ENCODE data around the gene MRPL48. TPM values are rescaled to one million over a fixed set of nuclear protein-coding genes. Genes with fewer than 3 reads are reported as not detected.

MRPL48 gene
- total RNA-seq, 1 donor from 2014 or later, result 35.6 TPM

DNA sequence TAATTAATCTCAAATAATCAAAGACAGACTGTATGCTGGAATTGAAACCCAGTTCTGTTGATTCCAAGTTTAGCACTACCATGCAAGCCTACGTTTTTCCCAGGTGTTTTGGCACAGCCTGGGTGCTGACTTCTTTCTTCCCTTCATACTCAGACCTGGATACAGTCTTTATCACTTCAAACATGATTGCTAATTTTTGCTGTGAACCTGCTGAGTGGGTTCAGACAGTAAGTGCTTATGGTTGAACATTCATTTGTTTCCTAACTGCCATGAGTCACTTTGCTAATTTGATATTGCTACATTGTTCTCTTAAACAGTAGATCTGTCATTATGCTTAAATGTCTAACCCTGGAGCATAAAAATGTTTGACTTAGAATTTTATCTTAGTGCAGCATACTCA is 101.3 kb downstream of the MRPL48 start:
- no peak overlapping the region for H3K4me3 ChIP-seq
- no peaks in the 10 kb centered on the region for H3K4me1 ChIP-seq
- H3K36me3 ChIP-seq, result peaks cover 63% of the 10 kb centered on the region
- DNase-seq, result no peak
- no peaks in the 10 kb centered on the region for H3K9me3 ChIP-seq (replicated peaks)
- H3K27ac ChIP-seq (replicated peaks), result no peak overlapping the region
- intact Hi-C loops (cut with micrococcal nuclease), result no loop called here
- no peak for TF ChIP-seq CTCF (IDR thresholded peaks at IDR 0.05; ENCODE audit: borderline replicate concordance)
- H3K27me3 ChIP-seq (ENCODE audit: low read depth), result no peaks in the 10 kb centered on the region

DNA sequence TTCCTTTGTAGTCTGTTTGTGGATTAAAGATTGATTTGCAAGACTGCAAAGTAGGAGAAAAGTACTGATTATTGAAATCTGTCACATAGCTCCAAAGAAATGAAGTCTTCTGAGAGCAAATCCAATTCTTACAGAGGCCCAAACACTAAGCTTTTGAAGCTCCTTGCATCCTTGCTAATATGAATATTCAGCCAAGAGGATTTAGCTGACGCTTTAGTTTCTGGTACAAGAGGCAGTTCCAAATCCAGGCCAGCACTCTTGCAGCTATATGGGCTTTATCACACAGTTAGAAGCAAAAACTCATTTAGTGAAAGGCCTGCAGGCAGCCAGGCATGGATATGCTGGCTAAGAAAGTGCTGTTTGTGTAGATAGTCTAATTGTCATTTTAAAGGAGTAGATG is 101.9 kb downstream of the MRPL48 start:
- H3K36me3 ChIP-seq, result peaks cover 63% of the 10 kb centered on the region
- no peak overlapping the region for H3K27ac ChIP-seq (replicated peaks)

DNA sequence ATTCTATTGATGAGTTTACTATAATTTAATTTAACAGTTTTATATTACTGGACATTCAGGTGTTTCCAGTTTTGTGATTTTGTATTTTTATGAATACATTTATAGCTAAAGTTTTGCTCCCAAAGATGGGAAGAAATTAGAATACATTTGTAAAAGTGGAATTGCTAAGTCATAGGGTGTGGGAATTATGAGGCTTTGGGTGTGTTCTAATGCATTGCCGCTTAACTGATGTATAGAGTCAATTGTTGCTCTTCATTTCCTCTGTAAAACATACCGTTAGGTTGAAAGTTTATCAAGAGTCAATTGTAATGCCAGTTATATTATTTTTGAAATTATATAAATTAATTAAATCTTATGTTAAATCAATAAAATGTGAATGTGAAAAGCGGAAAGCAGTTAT is 105.4 kb downstream of the MRPL48 start:
- Histone ChIP-seq H3K36me3 (peaks cover 59% of the 10 kb centered on the region), H3K4me3 (no peak overlapping the region)
- no peak for TF ChIP-seq CTCF (IDR thresholded peaks at IDR 0.05; ENCODE audit: borderline replicate concordance)

More for the DNA sequence above, 101.9 kb downstream of the MRPL48 start:
- no peak for DNase-seq
- intact Hi-C loops (cut with micrococcal nuclease), result no loop called here
- Histone ChIP-seq H3K4me3 (no peak overlapping the region), H3K4me1 (no peaks in the 10 kb centered on the region), H3K27me3 (ENCODE audit: low read depth) (no peaks in the 10 kb centered on the region), H3K9me3 (replicated peaks) (no peaks in the 10 kb centered on the region)
- TF ChIP-seq CTCF (IDR thresholded peaks at IDR 0.05; ENCODE audit: borderline replicate concordance), result no peak

GRCh38 chr11:73894725-73895335 is 107.2 kb downstream of the MRPL48 start:
- H3K36me3 ChIP-seq, result peaks cover 54% of the 10 kb centered on the region
- no peak for DNase-seq
- intact Hi-C loops (cut with micrococcal nuclease), result no loop called here
- no peak overlapping the region for H3K4me3 ChIP-seq
- no peaks in the 10 kb centered on the region for H3K27me3 ChIP-seq (ENCODE audit: low read depth)
- H3K27ac ChIP-seq (replicated peaks), result no peak overlapping the region
- no peaks in the 10 kb centered on the region for H3K4me1 ChIP-seq
- no peaks in the 10 kb centered on the region for H3K9me3 ChIP-seq (replicated peaks)
- TF ChIP-seq CTCF (IDR thresholded peaks at IDR 0.05; ENCODE audit: borderline replicate concordance), result no peak

More for the DNA sequence above, 105.4 kb downstream of the MRPL48 start:
- DNase-seq, result no peak
- no peaks in the 10 kb centered on the region for H3K9me3 ChIP-seq (replicated peaks)
- intact Hi-C loops (cut with micrococcal nuclease), result no loop called here
- H3K27me3 ChIP-seq (ENCODE audit: low read depth), result no peaks in the 10 kb centered on the region
- no peaks in the 10 kb centered on the region for H3K4me1 ChIP-seq
- H3K27ac ChIP-seq (replicated peaks), result no peak overlapping the region

- H3K36me3 ChIP-seq, result peaks cover 64% of the 10 kb centered on the region
- no peak for TF ChIP-seq CTCF (IDR thresholded peaks at IDR 0.05; ENCODE audit: borderline replicate concordance)
- no peaks in the 10 kb centered on the region for H3K9me3 ChIP-seq (replicated peaks)
- H3K4me3 ChIP-seq, result no peak overlapping the region
- H3K27ac ChIP-seq (replicated peaks), result no peak overlapping the region
- H3K27me3 ChIP-seq (ENCODE audit: low read depth), result no peaks in the 10 kb centered on the region
- intact Hi-C loops (cut with micrococcal nuclease), result no loop called here
- H3K4me1 ChIP-seq, result peaks cover 1% of the 10 kb centered on the region
- no peak for DNase-seq
Measured at GRCh38 chr11:73902303-73902702, 114.6 kb downstream of the MRPL48 start.

All from left ventricle myocardium inferior (tissue), 1 donor.